GM23248 (cell line): Measurements from ENCODE around the gene CPNE4.

ENCODE experiments used
- EZH2 ChIP-seq: fragments of 200-600 bp; sonication (generic); IDR thresholded peaks from 2 replicates; pipeline ENCODE4 v1.6.1; 2018; ENCODE audit warnings: antibody characterized with exemption, mild to moderate bottlenecking; ENCODE audit not compliant: insufficient read depth, poor library complexity, severe bottlenecking
- EZH2phosphoT487 ChIP-seq: fragments of 200-600 bp; sonication (generic); IDR thresholded peaks from 2 replicates; pipeline ENCODE4 v1.6.1; 2018; ENCODE audit warnings: antibody characterized with exemption, moderate library complexity, mild to moderate bottlenecking, low read depth; ENCODE audit not compliant: insufficient read depth

GRCh38 chr3:131713416-131714123, 321.2 kb downstream of the CPNE4 start:
- TF ChIP-seq EZH2phosphoT487 (no peak), EZH2 (no peak)
